GM21515 (cell line): ENCODE measurements around the gene ENPP1.
"Not testable (repeated sequence)": the region's sequence is repeated elsewhere in the genome, so short reads cannot be mapped to it uniquely, and the experiment has no call there.

Experiments
- ATAC-seq: cut with Tn5 transposase; IDR thresholded peaks from one replicate; pipeline ENCODE4 v1.9.1; 2021; ENCODE audit not compliant: unreplicated experiment

ENPP1 gene

GRCh38 chr6:131868836-131869235, 61.0 kb downstream of the ENPP1 start:
- no peak for ATAC-seq

- ATAC-seq, result no peak
Measured at GRCh38 chr6:131875647-131876046, 67.8 kb downstream of the ENPP1 start.

- ATAC-seq, result no peak
Measured at GRCh38 chr6:131876545-131876944, 68.7 kb downstream of the ENPP1 start.

GRCh38 chr6:131877999-131878789, 70.4 kb downstream of the ENPP1 start:
- ATAC-seq, result no peak

DNA sequence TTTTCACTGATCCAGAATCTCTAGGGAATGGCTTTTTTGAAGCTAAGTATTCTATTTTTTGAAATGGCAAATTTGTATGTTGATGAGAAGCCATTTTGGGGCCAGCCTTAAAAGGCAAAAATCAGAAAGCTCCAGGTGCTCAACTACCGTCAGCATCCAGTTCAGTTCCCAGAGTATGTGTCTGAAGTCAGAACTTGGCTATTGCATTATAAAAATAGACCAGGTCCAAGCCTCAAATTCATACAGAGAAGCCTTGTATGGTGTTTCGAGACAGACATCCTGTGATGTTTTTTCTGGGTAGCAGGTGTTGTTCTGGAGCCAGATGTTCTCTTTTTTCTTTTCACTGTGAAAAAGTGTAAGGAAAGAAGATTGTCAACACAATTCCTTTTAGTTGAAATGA, 75.2 kb downstream of the ENPP1 start:
- ATAC-seq, result no peak

DNA sequence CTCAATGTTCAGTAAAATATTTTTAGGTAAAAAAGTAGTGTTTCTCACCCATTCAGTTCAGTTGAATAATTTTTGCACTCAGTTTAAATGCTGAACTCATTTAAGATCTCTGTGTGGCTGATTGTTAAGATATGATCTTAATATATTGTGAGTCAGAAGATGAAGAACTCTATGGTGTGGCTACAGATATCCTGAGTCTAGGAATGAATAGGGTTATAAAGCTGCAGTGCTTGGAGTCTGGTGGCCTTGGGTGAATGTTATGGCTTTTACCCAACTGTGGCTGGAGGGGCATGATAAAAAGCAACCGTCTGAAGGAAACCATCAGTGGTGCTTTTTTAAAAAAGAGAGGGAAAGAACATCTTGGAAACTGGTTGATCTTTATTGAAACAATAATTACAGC, 77.4 kb downstream of the ENPP1 start:
- ATAC-seq, result no peak

- ATAC-seq, result no peak
Measured at GRCh38 chr6:131886517-131886916, 78.7 kb downstream of the ENPP1 start.

DNA sequence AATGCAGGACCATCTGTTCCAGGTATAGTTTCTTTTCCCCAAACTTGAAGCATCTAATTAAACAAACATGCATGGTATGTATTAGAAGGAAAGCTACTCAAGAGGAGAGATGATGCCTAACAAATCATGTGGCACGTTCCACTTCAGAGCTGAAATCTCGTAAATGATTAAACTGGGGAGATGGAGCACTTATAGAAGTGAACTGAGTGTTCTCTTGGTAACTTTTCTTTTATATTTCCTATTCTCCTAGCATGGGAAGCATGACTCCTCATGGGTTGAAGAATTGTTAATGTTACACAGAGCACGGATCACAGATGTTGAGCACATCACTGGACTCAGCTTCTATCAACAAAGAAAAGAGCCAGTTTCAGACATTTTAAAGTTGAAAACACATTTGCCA, 82.3 kb downstream of the ENPP1 start:
- ATAC-seq, result no peak

- ATAC-seq, result no peak
Measured at GRCh38 chr6:131893198-131893597, 85.4 kb downstream of the ENPP1 start.

GRCh38 chr6:131894493-131895424, 86.9 kb downstream of the ENPP1 start:
- ATAC-seq, result no peak

DNA sequence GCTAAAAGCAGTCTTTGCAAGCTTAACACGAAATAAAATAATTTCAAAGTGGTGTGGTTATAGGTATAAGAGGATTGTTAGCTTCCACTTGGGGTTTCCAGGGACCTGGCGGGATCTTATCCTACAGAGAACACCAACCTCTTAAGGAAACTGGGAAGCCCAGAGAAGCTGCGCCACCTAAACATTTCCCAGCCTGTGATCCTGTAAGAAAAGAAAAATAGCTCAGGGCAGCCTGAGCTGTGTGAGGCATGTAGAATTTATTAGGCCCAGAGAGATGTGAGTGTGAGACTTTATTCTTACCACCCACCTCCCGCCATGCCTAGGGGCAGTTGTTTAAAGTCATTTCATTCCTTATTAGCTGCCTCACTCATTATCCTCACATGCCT, 89.2 kb downstream of the ENPP1 start:
- ATAC-seq, result no peak

- ATAC-seq, result no peak
Measured at GRCh38 chr6:131897621-131898020, 89.8 kb downstream of the ENPP1 start.

DNA sequence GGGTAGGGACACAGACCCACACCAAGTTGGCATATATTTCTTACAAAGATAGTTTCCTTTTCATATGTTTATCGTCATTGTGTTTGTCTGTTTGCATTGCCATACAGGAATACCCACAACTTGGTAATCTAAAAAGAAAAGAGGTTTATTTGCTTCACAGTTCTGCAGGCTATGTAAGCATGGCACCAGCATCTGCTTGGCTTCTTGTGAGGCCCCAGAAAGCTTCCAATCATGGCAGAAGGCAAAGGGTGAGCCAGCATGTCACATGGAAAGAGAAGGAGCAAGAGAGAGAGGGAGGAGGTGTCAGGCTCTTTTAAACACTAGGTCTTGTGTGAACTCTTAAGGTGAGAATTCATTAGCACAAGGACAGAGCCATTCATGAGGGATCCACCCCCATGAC, 90.9 kb downstream of the ENPP1 start:
- no peak for ATAC-seq

- no peak for ATAC-seq
Measured at GRCh38 chr6:131900231-131900630, 92.4 kb downstream of the ENPP1 start.

DNA sequence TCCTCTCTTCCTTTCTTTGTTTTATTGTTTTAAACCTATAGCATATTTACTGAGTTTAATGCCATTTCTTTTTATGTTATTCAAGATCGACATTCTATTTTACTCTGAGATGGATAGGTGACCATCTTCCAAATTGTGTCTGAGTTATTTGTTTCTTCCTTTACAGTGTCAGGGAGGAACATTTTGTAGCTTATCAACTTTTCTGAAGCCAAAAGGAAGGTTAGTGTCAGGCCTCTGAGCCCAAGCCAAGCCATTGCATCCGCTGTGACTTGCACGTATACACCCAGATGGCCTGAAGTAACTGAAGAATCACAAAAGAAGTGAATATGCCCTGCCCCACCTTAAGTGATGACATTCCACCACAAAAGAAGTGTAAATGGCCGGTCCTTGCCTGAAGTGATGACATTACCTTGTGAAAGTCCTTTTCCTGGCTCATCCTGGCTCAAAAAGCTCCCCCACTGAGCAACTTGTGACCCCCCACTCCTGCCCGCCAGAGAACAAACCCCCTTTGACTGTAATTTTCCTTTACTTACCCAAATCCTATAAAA, 93.6 kb downstream of the ENPP1 start:
- ATAC-seq, result not testable (repeated sequence)

DNA sequence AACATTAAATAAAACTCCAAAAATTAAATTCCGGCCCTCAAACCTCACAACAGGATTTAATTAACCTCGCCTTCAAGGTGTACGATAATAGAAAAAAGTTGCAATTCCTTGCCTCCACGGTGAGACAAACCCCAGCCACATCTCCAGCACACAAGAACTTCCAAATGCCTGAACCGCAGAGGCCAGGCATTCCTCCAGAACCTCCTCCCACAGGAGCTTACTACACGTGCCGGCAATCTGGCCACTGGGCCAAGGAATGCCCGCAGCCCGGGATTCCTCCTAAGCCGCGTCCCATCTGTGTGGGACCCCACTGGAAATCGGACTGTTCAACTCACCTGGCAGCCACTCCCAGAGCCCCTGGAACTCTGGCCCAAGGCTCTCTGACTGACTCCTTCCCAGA, 95.9 kb downstream of the ENPP1 start:
- ATAC-seq, result not testable (repeated sequence)

GRCh38 chr6:131908787-131909186, 101.0 kb downstream of the ENPP1 start:
- ATAC-seq, result not testable (repeated sequence)

- peak; percentile 100 for ATAC-seq
Measured at GRCh38 chr6:131909408-131910218, 101.8 kb downstream of the ENPP1 start.

- ATAC-seq, result peak; percentile 10
Measured at GRCh38 chr6:131910219-131910589, 102.4 kb downstream of the ENPP1 start.

- ATAC-seq, result no peak
Measured at GRCh38 chr6:131910956-131911355, 103.1 kb downstream of the ENPP1 start.

GRCh38 chr6:131911951-131912350, 104.1 kb downstream of the ENPP1 start:
- no peak for ATAC-seq
